Measurements from ENCODE around the gene HRH2. TPM values are rescaled to one million over a fixed set of nuclear protein-coding genes. Genes with fewer than 3 reads are reported as not detected.

Gene HRH2
- total RNA-seq, 2 experiments from 2014 or later = 23.2 to 24.5 TPM

DNA sequence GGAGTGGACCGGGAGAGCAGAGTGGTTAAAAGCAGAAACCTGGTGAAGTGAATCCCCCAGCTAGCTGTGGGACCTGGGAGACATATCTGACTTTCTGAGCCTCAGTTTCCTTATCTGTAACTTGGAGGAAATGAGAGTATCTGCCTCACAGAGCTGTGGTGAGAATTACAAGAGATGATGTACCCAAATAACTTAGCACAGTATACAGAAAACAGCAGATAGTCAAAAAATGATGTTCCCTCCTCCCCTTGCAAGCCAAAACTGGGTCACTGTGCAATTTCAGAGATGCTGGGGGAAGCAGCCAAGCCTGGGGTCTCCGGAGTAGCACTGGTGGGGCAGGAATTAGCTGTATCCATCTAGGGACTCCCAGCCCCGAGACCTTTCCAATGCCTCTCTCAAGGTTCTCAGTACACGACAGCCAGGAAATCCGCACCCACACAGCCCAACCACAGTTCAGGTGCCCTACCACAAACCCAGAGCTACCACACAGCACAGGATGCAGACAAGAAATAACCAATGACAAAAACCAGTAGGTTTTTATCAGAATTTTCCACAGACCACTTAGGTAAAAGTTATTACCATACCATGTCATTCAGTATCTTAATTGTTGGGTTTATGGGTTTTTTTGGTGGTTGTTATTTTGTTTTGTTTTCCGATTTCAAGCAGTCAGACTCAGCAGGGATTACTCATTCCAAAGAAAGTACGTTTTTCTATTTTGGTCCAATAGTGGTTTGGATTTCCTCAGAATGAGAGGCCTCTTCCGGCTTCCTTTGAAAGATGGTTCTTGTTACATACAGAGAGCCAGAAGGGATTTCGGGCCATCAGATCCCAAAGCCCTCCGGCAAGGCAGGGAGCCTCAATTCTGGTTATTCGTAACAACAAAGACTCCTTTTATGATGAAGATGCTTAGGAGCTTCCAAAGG lies 4.9 kb upstream of the HRH2 start:
- CTCF ChIA-PET = interaction anchor here (1.0 to 12.4 kb wide), 9 partner anchors 24 to 189 kb away, joined by 3 to 105 read pairs (median 3); no protein-coding TSS in a partner anchor
- DNase-seq (peak; percentile 93), ATAC-seq (peak; percentile 65)
- H3K4me3 Mint-ChIP-seq = peak overlapping the region; percentile 63
- H3K36me3 Mint-ChIP-seq (ENCODE audit: low read depth) = peaks cover 30% of the 10 kb centered on the region
- H3K9me3 Mint-ChIP-seq = peaks cover 29% of the 10 kb centered on the region
- no peaks in the 10 kb centered on the region for H3K27me3 Mint-ChIP-seq
- H3K27ac Mint-ChIP-seq = peak overlapping the region; percentile 93
- POLR2A ChIA-PET = interaction anchor here (0.7 to 2.3 kb wide), 7 partner anchors 10 to 563 kb away, joined by 3 to 12 read pairs (median 6); no protein-coding TSS in a partner anchor
- peaks cover 74% of the 10 kb centered on the region for H3K4me1 Mint-ChIP-seq (ENCODE audit: low read depth)
- TF ChIP-seq CTCF (IDR thresholded peaks at IDR 0.05) = no peak
- intact Hi-C loops (cut with micrococcal nuclease) = loop anchor here (5.0 kb wide), 2 partner anchors 131 to 176 kb away; partner anchors contain the start of gene SFXN1

DNA sequence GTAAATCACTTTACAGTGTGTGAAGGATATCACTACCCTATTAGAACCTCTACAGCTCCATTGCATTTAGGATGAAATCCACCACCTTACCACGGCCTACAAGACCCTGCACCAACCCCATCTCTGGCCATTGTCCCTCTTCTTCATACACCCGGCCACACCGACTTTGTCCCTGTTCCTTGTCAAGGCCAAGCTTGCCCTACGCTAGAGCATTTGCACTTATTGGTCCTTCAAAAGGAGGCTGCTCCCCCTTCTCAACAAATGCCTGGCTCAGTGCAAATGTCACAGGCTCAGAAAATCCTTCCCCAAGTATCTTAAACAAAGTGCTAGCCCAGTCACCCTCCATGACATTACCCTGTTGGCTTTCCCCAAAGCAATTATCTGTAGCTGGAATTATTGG lies 4.1 kb upstream of the HRH2 start:
- intact Hi-C loops (cut with micrococcal nuclease) = loop anchor here (5.0 kb wide), 2 partner anchors 131 to 176 kb away; partner anchors contain the start of gene SFXN1
- ChIA-PET POLR2A (interaction anchor here (0.7 to 2.3 kb wide), 7 partner anchors 9 to 564 kb away, joined by 3 to 12 read pairs (median 4); no protein-coding TSS in a partner anchor), CTCF (interaction anchor here (1.0 to 12.4 kb wide), 7 partner anchors 35 to 189 kb away, joined by 3 to 105 read pairs (median 4); no protein-coding TSS in a partner anchor)
- DNase-seq = peak; percentile 15
- no peak for TF ChIP-seq CTCF (IDR thresholded peaks at IDR 0.05)
- peak overlapping the region; percentile 93 for H3K27ac Mint-ChIP-seq
- ATAC-seq = no peak
- peaks cover 25% of the 10 kb centered on the region for H3K9me3 Mint-ChIP-seq
- peaks cover 28% of the 10 kb centered on the region for H3K36me3 Mint-ChIP-seq (ENCODE audit: low read depth)
- no peaks in the 10 kb centered on the region for H3K27me3 Mint-ChIP-seq
- H3K4me3 Mint-ChIP-seq = peak overlapping the region; percentile 63
- H3K4me1 Mint-ChIP-seq (ENCODE audit: low read depth) = peaks cover 74% of the 10 kb centered on the region

DNA sequence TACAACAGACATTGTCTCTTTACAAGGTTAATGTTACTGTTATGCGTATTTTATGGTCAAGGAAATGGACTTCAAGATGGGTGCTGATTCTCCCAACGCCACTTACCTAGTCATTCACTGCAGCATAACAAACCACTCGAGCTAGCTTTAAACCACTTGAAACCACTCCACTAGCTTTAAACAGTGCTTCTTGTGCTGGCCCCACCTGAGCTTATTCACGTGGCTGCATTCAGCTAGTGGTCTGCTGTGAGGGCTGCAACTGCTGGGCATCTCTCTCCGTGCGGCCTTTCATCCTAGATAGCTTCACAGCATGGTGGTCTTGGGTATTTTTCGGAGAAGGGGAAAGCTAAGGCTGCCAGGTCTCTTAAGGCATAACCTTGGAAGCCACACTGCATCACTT lies 3.5 kb upstream of the HRH2 start:
- ATAC-seq (no peak), DNase-seq (no peak)
- Mint-ChIP-seq H3K4me3 (no peak overlapping the region), H3K27me3 (no peaks in the 10 kb centered on the region), H3K4me1 (ENCODE audit: low read depth) (peaks cover 73% of the 10 kb centered on the region), H3K36me3 (ENCODE audit: low read depth) (peaks cover 24% of the 10 kb centered on the region), H3K27ac (peak overlapping the region; percentile 93), H3K9me3 (peaks cover 21% of the 10 kb centered on the region)
- TF ChIP-seq CTCF (IDR thresholded peaks at IDR 0.05) = no peak
- POLR2A ChIA-PET = interaction anchor here (0.7 to 2.3 kb wide), 5 partner anchors 8 to 175 kb away, joined by 3 to 12 read pairs (median 4); no protein-coding TSS in a partner anchor
- intact Hi-C loops (cut with micrococcal nuclease) = loop anchor here (5.0 kb wide), 2 partner anchors 132 to 177 kb away; partner anchors contain the start of gene SFXN1
- CTCF ChIA-PET = interaction anchor here (0.8 to 12.4 kb wide), 5 partner anchors 36 to 120 kb away, joined by 3 to 105 read pairs (median 3); no protein-coding TSS in a partner anchor

DNA sequence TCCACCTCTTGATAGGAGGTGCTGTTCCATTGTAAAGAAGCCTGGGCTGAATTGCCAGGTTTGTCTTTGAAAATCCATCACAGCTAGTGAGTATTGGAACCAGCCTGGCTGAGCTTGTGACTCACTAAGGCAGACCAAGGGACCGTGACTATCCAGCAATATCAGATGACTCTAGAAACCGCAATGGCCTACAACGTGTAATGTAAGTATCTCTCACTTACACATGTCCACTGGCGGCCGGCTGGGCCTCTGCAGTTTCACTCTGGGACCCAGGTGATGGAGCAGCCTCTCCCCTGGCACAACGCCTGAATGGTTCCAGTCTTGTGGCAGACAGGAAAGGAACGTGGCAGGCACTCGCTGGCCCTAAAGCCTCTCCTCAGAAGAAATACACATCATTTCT lies 3.1 kb upstream of the HRH2 start:
- DNase-seq (peak; percentile 49), ATAC-seq (peak; percentile 8)
- TF ChIP-seq CTCF (IDR thresholded peaks at IDR 0.05) = no peak
- CTCF ChIA-PET = interaction anchor here (0.8 to 12.4 kb wide), 5 partner anchors 36 to 120 kb away, joined by 3 to 105 read pairs (median 3); no protein-coding TSS in a partner anchor
- Mint-ChIP-seq H3K4me3 (peak overlapping the region; percentile 20), H3K4me1 (ENCODE audit: low read depth) (peaks cover 78% of the 10 kb centered on the region), H3K27me3 (no peaks in the 10 kb centered on the region), H3K27ac (peak overlapping the region; percentile 93), H3K36me3 (ENCODE audit: low read depth) (peaks cover 24% of the 10 kb centered on the region), H3K9me3 (peaks cover 18% of the 10 kb centered on the region)
- POLR2A ChIA-PET = interaction anchor here (0.7 to 2.3 kb wide), 3 partner anchors 39 to 175 kb away, joined by 3 to 12 read pairs (median 4); no protein-coding TSS in a partner anchor
- intact Hi-C loops (cut with micrococcal nuclease) = loop anchor here (5.0 kb wide), 3 partner anchors 42 to 178 kb away; partner anchors contain the start of gene SFXN1
